HEK293T (cell line): ENCODE results near the gene BRD7.

Experiments used
- CTCF ChIA-PET: fragments of 350-600 bp; formaldehyde crosslinking; extraction: SDS; loops from one replicate; lab custom pipeline; 2021; ENCODE audit warnings: antibody characterized with exemption, inconsistent platforms; lab: Yijun Ruan, JAX
- POLR2A ChIA-PET: fragments of 350-600 bp; formaldehyde crosslinking; extraction: SDS; loops from one replicate; lab custom pipeline; 2020; ENCODE audit warnings: antibody characterized with exemption, inconsistent platforms; lab: Yijun Ruan, JAX
- DNase-seq: peaks from one replicate; pipeline ENCODE4 v3.0.0; 2012; ENCODE audit warnings: mixed read lengths; ENCODE audit errors: extremely low spot score
- ARNT ChIP-seq: fragments of 450-650 bp; IDR thresholded peaks from 2 replicates; pipeline ENCODE4 v1.6.1; 2017; ENCODE audit warnings: mild to moderate bottlenecking
- BHLHE40 ChIP-seq: fragments of 450-650 bp; IDR thresholded peaks from 2 replicates; pipeline ENCODE4 v1.6.1; 2016; ENCODE audit warnings: mild to moderate bottlenecking, moderate library complexity, borderline replicate concordance
- CTBP1 ChIP-seq: fragments of 450-650 bp; IDR thresholded peaks from 2 replicates; pipeline ENCODE4 v1.6.1; 2016; ENCODE audit warnings: borderline replicate concordance
- ELF4 ChIP-seq: fragments of 450-650 bp; IDR thresholded peaks from 2 replicates; pipeline ENCODE4 v1.6.1; 2017; ENCODE audit warnings: antibody characterized with exemption
- FOXA1 ChIP-seq: fragments of 450-650 bp; IDR thresholded peaks from 2 replicates; pipeline ENCODE4 v1.6.1; 2016; ENCODE audit warnings: mild to moderate bottlenecking
- FOXK2 ChIP-seq: fragments of 450-650 bp; IDR thresholded peaks from 2 replicates; pipeline ENCODE4 v1.6.1; 2016; ENCODE audit warnings: mild to moderate bottlenecking
- FOXM1 ChIP-seq: fragments of 450-650 bp; IDR thresholded peaks from 2 replicates; pipeline ENCODE4 v1.6.1; 2017; ENCODE audit warnings: mild to moderate bottlenecking, borderline replicate concordance
- HDGF ChIP-seq: fragments of 450-650 bp; IDR thresholded peaks from 2 replicates; pipeline ENCODE4 v1.6.1; 2017; ENCODE audit warnings: antibody characterized with exemption, borderline replicate concordance
- L3MBTL2 ChIP-seq: fragments of 450-650 bp; conservative IDR thresholded peaks from 2 replicates; pipeline ENCODE4 v1.6.1; 2016; ENCODE audit warnings: mild to moderate bottlenecking
- LEF1 ChIP-seq: fragments of 450-650 bp; IDR thresholded peaks from 2 replicates; pipeline ENCODE4 v1.6.1; 2017; ENCODE audit warnings: mild to moderate bottlenecking, borderline replicate concordance
- NFRKB ChIP-seq: fragments of 450-650 bp; IDR thresholded peaks from 2 replicates; pipeline ENCODE4 v1.6.1; 2016; ENCODE audit warnings: mild to moderate bottlenecking, moderate library complexity
- SP1 ChIP-seq: fragments of 450-650 bp; IDR thresholded peaks from 2 replicates; pipeline ENCODE4 v1.6.1; 2017
- SUZ12 ChIP-seq: fragments of 450-650 bp; IDR thresholded peaks from 2 replicates; pipeline ENCODE4 v1.6.1; 2016; ENCODE audit warnings: mild to moderate bottlenecking
- TARDBP ChIP-seq: fragments of 450-650 bp; IDR thresholded peaks from 2 replicates; pipeline ENCODE4 v1.6.1; 2016
- ZNF384 ChIP-seq: fragments of 450-650 bp; IDR thresholded peaks from 2 replicates; pipeline ENCODE4 v1.6.1; 2016
- TF ChIP-seq, protein P1 (sequence below): fragments of 450-650 bp; IDR thresholded peaks from 2 replicates; pipeline ENCODE4 v1.6.1; 2016

Gene BRD7

DNA sequence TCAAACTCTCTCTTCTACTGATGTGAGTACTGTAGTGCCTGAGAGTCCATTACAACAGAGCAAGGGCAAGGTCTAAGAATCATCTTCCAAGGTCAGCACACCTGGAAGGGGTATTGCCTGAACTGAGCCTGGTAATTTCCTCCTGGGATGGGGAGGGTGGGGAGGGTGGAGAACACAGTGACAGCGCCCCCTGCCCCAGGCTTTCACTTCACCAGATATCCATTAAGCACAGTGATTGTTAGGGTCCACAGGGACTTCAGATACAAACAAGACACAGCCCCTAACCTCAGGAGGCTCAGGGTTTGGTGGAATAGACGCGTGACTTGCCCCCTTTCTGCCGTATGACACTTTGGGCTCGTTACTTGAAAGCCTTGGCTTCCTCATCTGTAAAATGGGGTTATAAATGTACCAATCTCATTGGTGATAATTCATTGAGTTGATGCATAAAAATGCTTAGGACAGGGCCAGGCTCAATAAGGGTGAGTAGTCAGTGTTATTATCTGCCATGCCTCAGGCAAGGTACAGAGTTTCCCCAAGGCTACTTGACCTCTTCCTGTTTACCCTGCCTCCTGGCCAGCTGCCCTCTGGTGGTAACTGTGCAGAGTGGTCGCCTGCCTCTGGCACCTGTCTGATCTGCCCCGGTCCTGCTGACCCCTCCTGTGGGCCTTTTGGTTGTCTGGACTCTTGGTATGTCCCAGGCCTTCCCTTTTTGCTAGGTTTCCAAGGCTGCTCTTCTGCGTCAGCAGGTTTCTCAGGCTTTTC, 13.1 kb upstream of the BRD7 start:
- TF ChIP-seq ARNT (no peak), CTBP1 (no peak), NFRKB (no peak), SP1 (no peak), SUZ12 (no peak)
- TF ChIP-seq, protein P1, sequence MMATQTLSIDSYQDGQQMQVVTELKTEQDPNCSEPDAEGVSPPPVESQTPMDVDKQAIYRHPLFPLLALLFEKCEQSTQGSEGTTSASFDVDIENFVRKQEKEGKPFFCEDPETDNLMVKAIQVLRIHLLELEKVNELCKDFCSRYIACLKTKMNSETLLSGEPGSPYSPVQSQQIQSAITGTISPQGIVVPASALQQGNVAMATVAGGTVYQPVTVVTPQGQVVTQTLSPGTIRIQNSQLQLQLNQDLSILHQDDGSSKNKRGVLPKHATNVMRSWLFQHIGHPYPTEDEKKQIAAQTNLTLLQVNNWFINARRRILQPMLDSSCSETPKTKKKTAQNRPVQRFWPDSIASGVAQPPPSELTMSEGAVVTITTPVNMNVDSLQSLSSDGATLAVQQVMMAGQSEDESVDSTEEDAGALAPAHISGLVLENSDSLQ, result no peak
- ChIA-PET CTCF (no interaction called here), POLR2A (no interaction called here)
- no peak for DNase-seq

DNA sequence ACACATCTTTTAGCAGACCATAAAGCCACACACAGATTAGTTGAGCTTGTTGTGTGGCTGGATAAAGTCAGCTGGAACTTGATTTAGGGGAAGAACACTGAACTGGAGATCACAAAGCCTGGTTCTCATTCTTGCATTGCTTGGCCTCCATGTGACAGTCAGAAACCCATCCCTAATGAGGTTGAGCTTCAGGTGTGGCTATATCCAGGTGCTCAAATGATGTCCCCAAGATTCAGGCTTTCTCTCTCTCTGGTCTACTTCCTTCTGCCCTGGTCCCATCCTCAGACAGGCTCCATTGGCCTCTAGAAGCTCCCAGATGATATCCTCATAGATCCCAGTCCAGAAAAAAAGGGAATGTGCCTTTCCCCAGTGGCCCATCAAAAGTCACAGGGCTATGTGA, 9.6 kb upstream of the BRD7 start:
- no peak for TF ChIP-seq FOXA1
- TF ChIP-seq LEF1, result no peak
- TF ChIP-seq FOXM1, result no peak
- TF ChIP-seq NFRKB, result no peak
- TF ChIP-seq L3MBTL2, result no peak
- ChIA-PET POLR2A (no interaction called here), CTCF (no interaction called here)
- DNase-seq, result no peak

DNA sequence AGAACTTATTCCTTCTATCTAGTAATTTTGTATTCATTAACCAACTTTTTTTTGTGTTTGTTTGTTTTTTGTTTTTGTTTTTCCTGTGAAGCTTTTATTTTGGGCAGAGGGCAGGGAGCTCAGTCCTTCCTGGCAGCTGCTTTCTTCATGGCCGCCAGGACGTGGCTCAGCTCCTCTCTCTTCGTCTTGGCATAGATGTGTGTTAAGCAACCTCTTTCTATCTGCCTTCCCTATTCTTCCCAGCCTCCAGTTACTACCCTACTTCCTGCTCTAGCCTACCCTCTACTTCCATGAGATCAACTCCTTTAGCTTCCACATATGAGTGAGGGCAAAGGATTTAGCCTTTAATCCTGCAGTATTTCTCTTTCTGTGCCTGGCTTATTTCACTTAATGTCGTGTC, 8.2 kb upstream of the BRD7 start:
- ChIA-PET CTCF (no interaction called here), POLR2A (no interaction called here)
- DNase-seq, result no peak
- TF ChIP-seq ELF4, result no peak
- TF ChIP-seq ARNT, result no peak
- no peak for TF ChIP-seq FOXK2
- TF ChIP-seq SP1, result no peak
- no peak for TF ChIP-seq LEF1
- TF ChIP-seq NFRKB, result no peak
- no peak for TF ChIP-seq FOXM1
- TF ChIP-seq BHLHE40, result no peak
- no peak for TF ChIP-seq FOXA1
- TF ChIP-seq TARDBP, result no peak

DNA sequence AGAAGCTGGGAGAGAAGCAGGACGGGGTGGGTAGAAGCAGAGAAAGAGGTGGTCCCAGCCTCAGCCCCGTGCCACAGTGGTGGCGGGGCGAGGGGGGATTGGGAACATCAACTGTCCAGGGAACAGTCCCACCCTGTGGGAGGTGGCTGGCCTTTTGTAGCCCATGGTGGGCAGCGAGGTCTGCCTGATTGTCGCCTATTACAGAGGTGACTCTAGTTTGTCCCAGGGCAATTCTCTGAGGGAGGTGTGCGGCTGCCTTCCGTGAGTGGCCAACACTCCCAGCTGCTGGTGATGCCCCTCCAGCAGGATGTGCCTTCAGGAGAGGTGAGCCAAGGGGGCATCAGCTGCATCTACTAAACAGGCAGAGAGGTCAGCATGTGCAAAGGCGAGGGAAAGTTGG, 5.0 kb upstream of the BRD7 start:
- CTCF ChIA-PET, result no interaction called here
- POLR2A ChIA-PET, result no interaction called here
- DNase-seq, result no peak
- TF ChIP-seq FOXA1 (no peak), TARDBP (no peak)

DNA sequence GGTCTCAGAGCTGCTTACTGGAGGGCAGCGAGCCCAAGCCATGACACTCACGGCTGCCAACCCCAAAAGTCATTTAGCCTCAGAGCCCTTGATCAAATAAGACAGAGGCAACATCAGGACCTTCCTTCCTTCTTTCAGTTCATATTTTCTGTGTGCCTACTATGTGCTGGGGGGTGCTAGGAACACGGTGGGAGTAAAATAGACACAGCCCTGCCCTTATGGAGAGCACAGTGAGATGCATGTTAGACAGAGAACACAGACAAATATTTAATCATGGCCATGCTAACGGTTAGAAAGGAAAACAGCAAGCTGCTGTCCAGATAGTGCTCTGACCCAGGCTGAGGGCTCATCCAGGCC, 4.5 kb upstream of the BRD7 start:
- POLR2A ChIA-PET, result no interaction called here
- DNase-seq, result no peak
- no peak for TF ChIP-seq CTBP1
- no peak for TF ChIP-seq ARNT
- TF ChIP-seq LEF1, result no peak
- no peak for TF ChIP-seq L3MBTL2
- TF ChIP-seq NFRKB, result no peak
- no peak for TF ChIP-seq FOXM1
- no peak for TF ChIP-seq TARDBP
- TF ChIP-seq ELF4, result no peak
- TF ChIP-seq FOXK2, result no peak
- TF ChIP-seq, protein P1, result no peak
- TF ChIP-seq BHLHE40, result no peak
- CTCF ChIA-PET, result no interaction called here

DNA sequence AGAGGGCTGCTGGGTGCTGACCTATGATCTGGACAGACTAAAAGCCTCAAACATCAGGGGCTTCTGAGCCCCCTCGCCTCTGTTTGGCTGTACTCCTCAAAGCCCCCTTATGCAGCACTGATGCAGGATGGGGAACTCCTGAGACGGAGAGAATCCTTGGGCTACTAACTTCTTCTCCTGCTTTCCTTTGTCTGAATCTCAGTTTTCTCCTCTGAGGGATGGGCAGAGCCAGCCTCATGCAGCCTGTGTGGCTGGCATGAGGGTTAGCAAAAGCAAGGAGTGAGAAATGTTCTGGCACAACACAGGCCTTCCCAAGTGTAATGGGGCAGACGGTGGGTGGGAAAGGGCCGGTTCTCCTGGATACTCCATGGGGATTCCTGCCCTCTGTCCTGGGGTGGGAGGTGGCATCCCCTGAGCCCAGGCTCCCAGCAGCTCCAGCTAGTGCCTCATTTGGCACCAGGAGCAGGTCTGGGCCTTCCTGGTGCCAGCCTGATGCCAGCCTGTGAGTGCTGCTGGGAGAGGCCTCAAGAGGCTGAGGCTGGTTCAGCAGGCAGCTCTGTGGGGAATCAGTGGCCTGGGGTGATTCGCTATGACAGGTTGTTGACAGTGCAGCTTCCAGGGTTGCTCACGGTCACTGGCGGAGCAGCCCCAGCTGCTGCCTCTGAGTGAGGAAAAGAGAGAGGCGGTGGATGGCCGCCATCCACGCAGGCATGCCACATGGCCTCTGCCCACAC, 4.0 kb upstream of the BRD7 start:
- TF ChIP-seq, protein P1, result no peak
- TF ChIP-seq HDGF (no peak), ELF4 (no peak), ZNF384 (no peak), SUZ12 (no peak), FOXK2 (no peak), LEF1 (no peak), ARNT (no peak), NFRKB (no peak), FOXM1 (no peak)
- ChIA-PET POLR2A (no interaction called here), CTCF (interaction anchor here (0.8 kb wide), 1 partner anchor 293 kb away, joined by 5 read pairs; no protein-coding TSS in a partner anchor)
- DNase-seq, result no peak
